ENCODE measurements around the gene BCL2L15. TPM values are rescaled to one million over a fixed set of nuclear protein-coding genes. Genes with fewer than 3 reads are reported as not detected.

Gene BCL2L15
- total RNA-seq, 2 experiments from 2014 or later: 1.2 to 1.5 TPM

DNA sequence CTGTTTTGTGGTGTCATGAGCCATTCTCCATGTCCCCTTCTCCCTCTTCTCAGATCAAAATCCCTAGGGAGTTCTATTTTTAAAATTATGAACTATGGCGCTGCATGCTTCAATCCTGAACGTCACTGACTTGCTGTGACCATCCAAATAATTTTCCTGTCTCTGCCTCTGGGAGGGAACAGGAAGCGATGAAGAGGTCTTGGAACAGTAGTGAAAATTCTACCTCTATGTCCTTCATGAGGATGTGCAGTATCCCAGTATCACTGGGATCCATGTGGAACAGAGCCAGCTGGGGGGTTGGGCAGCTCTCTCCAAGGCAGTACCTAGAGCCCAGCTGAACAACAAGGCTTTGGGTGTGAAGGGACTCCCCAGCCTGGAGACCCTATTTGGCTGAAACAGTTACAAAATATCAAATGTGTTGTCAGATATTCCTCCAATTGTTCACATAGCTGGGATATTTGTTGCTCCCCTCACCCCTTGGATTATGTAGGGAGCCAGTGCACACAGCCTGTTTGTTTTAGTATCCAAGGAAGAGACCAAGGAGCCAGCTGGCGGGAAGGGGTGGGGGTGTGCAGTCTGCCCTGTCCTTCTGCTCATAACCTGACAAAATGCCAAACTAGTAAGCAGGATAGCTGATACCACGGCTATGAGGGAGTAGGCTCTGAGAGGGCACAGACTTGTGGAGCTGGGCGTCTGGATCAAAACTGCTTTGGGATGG lies 25.4 kb upstream of the BCL2L15 start:
- Mint-ChIP-seq H3K4me3 (no peak overlapping the region), H3K27me3 (no peaks in the 10 kb centered on the region), H3K27ac (no peak overlapping the region), H3K9me3 (no peaks in the 10 kb centered on the region), H3K36me3 (ENCODE audit: low read depth) (peaks cover 43% of the 10 kb centered on the region), H3K4me1 (ENCODE audit: low read depth) (no peaks in the 10 kb centered on the region)
- H3K36me3 ChIP-seq (ENCODE audit: insufficient read depth, low read length): peaks cover 41% of the 10 kb centered on the region
- no peaks in the 10 kb centered on the region for H3K4me1 ChIP-seq (ENCODE audit: insufficient read depth, low read length)
- DNase-seq (no peak), ATAC-seq (ENCODE audit: poor library complexity) (no peak)
- H3K27me3 ChIP-seq (ENCODE audit: control insufficient read depth in 1 of 2, insufficient read depth in 2 of 2, low read length in 2 of 2): no peaks in the 10 kb centered on the region
- CTCF ChIA-PET: interaction anchor here (1.1 kb wide), 1 partner anchor 16 kb away, joined by 4 read pairs; the partner anchor contains the start of gene HIPK1
- no peaks in the 10 kb centered on the region for H3K9me3 ChIP-seq (ENCODE audit: control insufficient read depth in 1 of 2, insufficient read depth in 1 of 2, low read length in 2 of 2)
- TF ChIP-seq, protein P1, sequence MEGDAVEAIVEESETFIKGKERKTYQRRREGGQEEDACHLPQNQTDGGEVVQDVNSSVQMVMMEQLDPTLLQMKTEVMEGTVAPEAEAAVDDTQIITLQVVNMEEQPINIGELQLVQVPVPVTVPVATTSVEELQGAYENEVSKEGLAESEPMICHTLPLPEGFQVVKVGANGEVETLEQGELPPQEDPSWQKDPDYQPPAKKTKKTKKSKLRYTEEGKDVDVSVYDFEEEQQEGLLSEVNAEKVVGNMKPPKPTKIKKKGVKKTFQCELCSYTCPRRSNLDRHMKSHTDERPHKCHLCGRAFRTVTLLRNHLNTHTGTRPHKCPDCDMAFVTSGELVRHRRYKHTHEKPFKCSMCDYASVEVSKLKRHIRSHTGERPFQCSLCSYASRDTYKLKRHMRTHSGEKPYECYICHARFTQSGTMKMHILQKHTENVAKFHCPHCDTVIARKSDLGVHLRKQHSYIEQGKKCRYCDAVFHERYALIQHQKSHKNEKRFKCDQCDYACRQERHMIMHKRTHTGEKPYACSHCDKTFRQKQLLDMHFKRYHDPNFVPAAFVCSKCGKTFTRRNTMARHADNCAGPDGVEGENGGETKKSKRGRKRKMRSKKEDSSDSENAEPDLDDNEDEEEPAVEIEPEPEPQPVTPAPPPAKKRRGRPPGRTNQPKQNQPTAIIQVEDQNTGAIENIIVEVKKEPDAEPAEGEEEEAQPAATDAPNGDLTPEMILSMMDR (IDR thresholded peaks at IDR 0.05): no peak
- H3K27ac ChIP-seq (ENCODE audit: low read depth in 1 of 2, low read length in 2 of 2): no peak overlapping the region
- intact Hi-C loops (cut with DNase I, micrococcal nuclease): no loop called here
- H3K4me3 ChIP-seq (ENCODE audit: low read length): no peak overlapping the region
- POLR2A ChIA-PET: interaction anchor here (1.0 to 2.0 kb wide), 2 partner anchors 8 to 16 kb away, joined by 3 to 7 read pairs; partner anchors contain the start of genes AP4B1 and HIPK1

DNA sequence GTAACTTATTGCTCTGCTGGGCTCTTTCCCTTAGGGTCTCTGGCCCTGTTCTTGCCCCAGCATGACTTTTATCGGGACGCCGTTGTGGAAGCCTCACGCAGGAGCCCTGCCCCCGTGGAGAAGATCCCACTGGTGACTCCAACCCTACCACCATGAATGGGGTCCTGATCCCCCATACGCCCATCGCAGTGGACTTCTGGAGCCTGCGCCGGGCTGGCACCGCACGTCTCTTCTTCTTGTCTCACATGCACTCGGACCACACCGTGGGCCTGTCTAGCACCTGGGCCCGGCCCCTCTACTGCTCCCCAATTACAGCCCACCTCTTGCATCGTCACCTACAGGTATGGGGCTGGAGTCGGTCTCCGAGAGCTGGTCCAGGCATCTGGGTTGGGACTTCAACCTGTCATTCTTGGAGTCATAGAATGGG lies 18.1 kb upstream of the BCL2L15 start:
- TF ChIP-seq, protein P1 (IDR thresholded peaks at IDR 0.05): no peak
- POLR2A ChIA-PET: interaction anchor here (0.6 to 5.3 kb wide), 13 partner anchors 13 to 1510 kb away, joined by 3 to 256 read pairs (median 9); partner anchors contain the start of genes CSDE1, HIPK1 and RSBN1
- Mint-ChIP-seq H3K36me3 (ENCODE audit: low read depth) (peaks cover 59% of the 10 kb centered on the region), H3K27me3 (no peaks in the 10 kb centered on the region), H3K4me3 (peak overlapping the region; percentile 99), H3K4me1 (ENCODE audit: low read depth) (peaks cover 50% of the 10 kb centered on the region), H3K27ac (peak overlapping the region; percentile 98), H3K9me3 (no peaks in the 10 kb centered on the region)
- Histone ChIP-seq H3K27me3 (ENCODE audit: control insufficient read depth in 1 of 2, insufficient read depth in 2 of 2, low read length in 2 of 2) (no peaks in the 10 kb centered on the region), H3K36me3 (ENCODE audit: insufficient read depth, low read length) (peaks cover 33% of the 10 kb centered on the region), H3K27ac (ENCODE audit: low read depth in 1 of 2, low read length in 2 of 2) (peak overlapping the region; percentile 86 to 89), H3K4me1 (ENCODE audit: insufficient read depth, low read length) (peaks cover 46% of the 10 kb centered on the region), H3K4me3 (ENCODE audit: low read length) (peak overlapping the region; percentile 96), H3K9me3 (ENCODE audit: control insufficient read depth in 1 of 2, insufficient read depth in 1 of 2, low read length in 2 of 2) (no peaks in the 10 kb centered on the region)
- CTCF ChIA-PET: interaction anchor here (0.5 to 6.1 kb wide), 10 partner anchors 24 to 766 kb away, joined by 3 to 60 read pairs (median 4); partner anchors contain the start of gene HIPK1
- DNase-seq (peak in 1 of 14 experiments; percentile 1), ATAC-seq (ENCODE audit: poor library complexity) (peak; percentile 0)
- intact Hi-C loops (cut with DNase I, micrococcal nuclease): loop anchor here (1.0 to 2.0 kb wide), 4 partner anchors 24 to 91 kb away; partner anchors contain the start of genes HIPK1 (in 2 of the 2) and PTPN22 (in 2 of the 2)

DNA sequence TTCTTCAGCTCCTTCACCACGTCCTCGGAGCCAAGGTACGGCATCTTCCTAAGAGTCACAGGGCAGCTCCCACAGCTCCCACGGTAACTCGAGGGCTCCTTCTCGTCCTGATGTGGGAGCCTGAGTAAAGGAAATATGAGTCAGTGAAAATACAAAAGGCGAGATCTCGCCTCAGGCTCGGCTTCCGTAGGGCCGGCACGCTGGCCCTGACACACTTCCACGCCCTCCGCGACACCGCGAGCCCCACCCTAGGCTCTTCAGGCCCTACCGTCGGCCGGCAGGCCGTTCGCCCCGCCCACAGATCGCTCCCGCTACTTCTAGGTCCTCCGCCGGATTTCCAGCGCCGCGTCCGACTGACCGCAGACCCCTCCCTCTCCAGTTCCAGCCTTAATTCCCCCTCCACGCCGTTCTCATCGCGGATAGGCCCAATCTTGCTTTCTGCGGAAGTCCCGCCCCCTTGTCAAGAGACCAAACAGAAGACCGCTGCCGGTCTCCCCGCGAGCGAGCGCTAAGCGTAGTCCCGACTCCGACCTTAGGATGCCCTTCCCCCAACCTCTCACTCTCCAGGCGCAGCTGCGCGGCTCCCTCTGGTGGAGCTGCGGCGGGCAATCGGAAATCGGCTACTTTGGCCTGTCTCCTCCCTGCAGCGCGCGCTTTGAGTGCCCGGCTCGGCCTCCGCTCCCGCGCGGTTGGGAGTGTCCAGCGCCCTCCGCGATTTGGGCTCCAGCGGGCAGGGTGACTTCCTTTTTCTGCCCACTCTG lies 17.5 kb upstream of the BCL2L15 start, which contains the start of the genes AP4B1 and DCLRE1B:
Gene AP4B1 (minus strand): TSS at position 126 of the 761 bp plus-strand sequence. CDS start 82 bp downstream, at position 44.
Gene DCLRE1B (plus strand): TSS at position 653 of the 761 bp plus-strand sequence. CDS start 261 bp downstream, outside the sequence.
- peak within 1 kb of the TSS; percentile 99 for H3K4me3 Mint-ChIP-seq
- DNase-seq: peak; percentile 89 to 100 (median 94)
- no peaks in the 10 kb centered on the region for H3K9me3 Mint-ChIP-seq
- peaks cover 46% of the 10 kb centered on the region for H3K4me1 ChIP-seq (ENCODE audit: insufficient read depth, low read length)
- H3K36me3 ChIP-seq (ENCODE audit: insufficient read depth, low read length): peaks cover 36% of the 10 kb centered on the region
- peak within 1 kb of the TSS; percentile 98 for H3K27ac Mint-ChIP-seq
- H3K9me3 ChIP-seq (ENCODE audit: control insufficient read depth in 1 of 2, insufficient read depth in 1 of 2, low read length in 2 of 2): no peaks in the 10 kb centered on the region
- no peaks in the 10 kb centered on the region for H3K27me3 Mint-ChIP-seq
- peaks cover 59% of the 10 kb centered on the region for H3K36me3 Mint-ChIP-seq (ENCODE audit: low read depth)
- intact Hi-C loops (cut with DNase I, micrococcal nuclease): loop anchor here (1.0 to 2.0 kb wide), 4 partner anchors 24 to 90 kb away; partner anchors contain the start of genes HIPK1 (in 2 of the 2) and PTPN22 (in 2 of the 2)
- peaks cover 52% of the 10 kb centered on the region for H3K4me1 Mint-ChIP-seq (ENCODE audit: low read depth)
- ATAC-seq (ENCODE audit: poor library complexity): peak; percentile 92
- TF ChIP-seq, protein P1 (IDR thresholded peaks at IDR 0.05): peak; percentile 73
- CTCF ChIA-PET: interaction anchor here (0.5 to 6.1 kb wide), 18 partner anchors 19 to 832 kb away, joined by 3 to 60 read pairs (median 4); partner anchors contain the start of genes HIPK1 and LRIG2
- POLR2A ChIA-PET: interaction anchor here (0.6 to 5.3 kb wide), 31 partner anchors 8 to 1509 kb away, joined by 3 to 256 read pairs (median 6); partner anchors contain the start of genes CAPZA1, CSDE1, HIPK1 and LRIG2
- H3K4me3 ChIP-seq (ENCODE audit: low read length): peak within 1 kb of the TSS; percentile 96
- peak within 1 kb of the TSS; percentile 86 to 89 for H3K27ac ChIP-seq (ENCODE audit: low read depth in 1 of 2, low read length in 2 of 2)
- H3K27me3 ChIP-seq (ENCODE audit: control insufficient read depth in 1 of 2, insufficient read depth in 2 of 2, low read length in 2 of 2): no peaks in the 10 kb centered on the region
